GM21515 (cell line): ENCODE data around the gene ATP2C2.
"Not testable (repeated sequence)": the region's sequence is repeated elsewhere in the genome, so short reads cannot be mapped to it uniquely, and the experiment has no call there.

Experiments
- ATAC-seq: cut with Tn5 transposase; IDR thresholded peaks from one replicate; pipeline ENCODE4 v1.9.1; 2021; ENCODE audit not compliant: unreplicated experiment

ATP2C2 gene

DNA sequence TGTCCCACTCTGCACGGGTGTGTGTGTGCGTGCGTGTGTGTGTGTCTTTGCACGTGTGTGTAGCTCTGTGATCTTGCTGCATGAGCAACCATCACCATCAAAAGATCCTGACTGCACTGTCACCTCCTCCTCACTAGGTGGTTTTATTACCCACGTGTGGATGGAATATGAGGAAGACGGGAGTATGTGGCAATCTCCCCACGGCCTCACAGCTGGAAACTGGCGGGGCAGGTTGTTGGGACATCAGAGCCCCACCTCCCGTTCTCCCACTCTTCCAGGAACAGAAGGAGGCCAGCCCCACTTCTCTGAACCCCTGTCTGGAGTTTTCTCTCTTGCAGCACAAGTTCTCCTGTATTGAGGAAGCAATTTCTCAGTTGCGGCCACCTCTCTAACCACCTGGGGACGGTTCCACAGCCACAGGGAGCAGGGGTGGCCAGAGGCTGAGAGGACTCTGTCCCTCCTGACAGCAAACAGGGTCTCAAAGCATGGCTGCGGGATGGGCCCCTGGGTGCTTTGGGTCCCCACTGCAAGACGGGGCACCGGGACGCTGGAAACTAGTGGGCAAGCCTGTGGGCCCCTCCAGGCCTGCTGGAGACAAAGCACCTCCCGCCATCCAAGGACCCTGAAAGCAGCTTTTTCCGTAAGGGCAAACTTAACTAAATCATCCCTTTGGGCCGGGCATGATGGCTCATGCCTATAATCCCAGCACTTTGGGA is 27.9 kb upstream of the ATP2C2 start:
- ATAC-seq, result no peak

DNA sequence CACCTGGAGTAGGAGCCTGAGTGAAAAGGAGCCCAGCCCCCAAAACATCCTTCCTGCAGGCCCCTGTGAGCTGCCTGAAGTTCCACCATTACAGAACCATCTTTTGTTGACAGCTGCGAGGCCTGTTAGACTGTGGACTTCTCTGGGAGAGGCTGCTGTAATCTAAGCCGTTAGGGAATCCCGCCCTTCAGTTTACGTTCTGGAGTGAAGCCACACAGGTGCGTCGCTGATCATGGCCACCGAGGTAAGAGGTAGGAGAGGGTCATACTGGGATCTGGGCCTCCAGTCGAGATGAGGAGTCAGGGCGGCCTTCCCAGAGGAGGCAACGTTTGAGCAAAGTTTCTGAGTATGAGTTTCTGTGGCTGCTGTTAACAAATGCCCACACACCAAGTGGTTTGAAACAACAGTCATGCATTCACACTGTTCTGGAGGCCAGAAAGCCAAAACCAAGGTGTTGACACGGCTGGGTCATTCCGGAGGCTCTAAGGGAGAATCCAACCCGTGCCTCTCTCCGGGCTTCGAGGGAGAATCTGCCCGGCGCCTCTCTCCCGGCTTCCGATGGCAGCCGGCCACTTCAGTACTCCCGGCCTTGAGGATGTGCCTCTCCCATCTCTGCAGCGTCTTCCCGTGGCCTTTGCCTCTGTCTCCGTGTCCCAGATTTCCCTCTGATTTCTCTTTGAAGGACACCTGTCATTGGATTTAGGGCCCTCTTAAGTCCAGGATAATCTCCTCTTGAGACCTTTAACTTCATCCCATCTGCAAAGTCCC is 26.6 kb upstream of the ATP2C2 start:
- ATAC-seq, result no peak

DNA sequence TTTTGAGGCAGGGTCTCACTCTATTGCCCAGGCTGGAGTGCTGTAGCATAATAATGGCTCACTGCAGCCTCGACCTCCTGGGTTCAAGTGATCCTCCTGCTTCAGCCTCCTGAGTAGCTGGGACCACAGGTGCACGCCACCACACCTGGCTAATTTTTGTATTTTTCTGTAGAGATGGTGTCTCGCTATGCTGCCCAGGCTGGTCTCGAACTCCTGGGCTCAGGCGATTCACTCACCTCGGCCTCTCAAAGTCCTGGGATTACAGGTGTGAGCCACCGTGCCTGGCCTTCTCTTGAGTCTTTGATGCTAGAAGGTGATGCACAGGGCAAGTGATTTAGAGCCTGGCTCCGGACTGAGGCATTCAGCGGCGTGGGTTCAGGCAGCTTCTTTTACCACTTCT is 24.5 kb upstream of the ATP2C2 start:
- ATAC-seq, result not testable (repeated sequence)

DNA sequence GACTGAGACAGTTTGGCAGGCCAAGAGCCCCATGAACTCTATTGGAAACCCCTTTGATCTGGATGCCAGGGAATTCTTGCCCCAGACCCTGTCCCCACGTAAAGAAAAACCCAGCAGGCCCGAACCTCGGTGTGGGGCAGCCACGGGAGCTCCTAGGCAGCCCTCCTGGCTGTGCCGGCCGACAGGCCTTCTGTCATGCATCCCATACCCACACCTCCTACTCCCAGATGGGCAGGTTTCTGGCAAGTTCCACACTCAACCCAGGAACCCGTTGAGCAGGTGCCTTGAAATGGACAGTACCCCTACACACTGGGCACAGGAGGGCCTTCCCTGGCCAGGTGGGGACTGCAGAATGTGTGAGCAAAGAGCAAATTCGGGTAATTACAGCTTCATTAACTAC is 23.6 kb upstream of the ATP2C2 start:
- ATAC-seq, result no peak

DNA sequence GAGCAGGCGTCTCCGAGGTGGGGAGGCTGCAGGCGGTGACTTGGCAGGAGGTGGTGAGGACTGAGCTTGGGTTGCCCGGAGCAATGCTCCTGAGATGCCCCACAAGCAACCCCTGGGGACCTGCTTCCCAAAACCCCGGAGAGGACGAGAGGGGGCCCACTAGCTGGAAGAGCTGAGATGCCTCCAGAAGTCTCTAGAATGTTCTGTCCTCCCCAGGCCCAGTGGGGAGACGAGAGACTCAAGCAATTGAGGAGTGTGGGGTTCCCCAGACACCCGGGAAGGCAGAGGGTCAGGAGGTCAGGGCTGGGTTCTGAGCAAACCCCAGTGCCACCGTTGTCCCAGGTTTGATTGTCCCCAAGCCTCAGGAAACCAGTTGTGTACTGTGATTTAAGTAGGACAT is 21.2 kb upstream of the ATP2C2 start:
- ATAC-seq, result no peak

DNA sequence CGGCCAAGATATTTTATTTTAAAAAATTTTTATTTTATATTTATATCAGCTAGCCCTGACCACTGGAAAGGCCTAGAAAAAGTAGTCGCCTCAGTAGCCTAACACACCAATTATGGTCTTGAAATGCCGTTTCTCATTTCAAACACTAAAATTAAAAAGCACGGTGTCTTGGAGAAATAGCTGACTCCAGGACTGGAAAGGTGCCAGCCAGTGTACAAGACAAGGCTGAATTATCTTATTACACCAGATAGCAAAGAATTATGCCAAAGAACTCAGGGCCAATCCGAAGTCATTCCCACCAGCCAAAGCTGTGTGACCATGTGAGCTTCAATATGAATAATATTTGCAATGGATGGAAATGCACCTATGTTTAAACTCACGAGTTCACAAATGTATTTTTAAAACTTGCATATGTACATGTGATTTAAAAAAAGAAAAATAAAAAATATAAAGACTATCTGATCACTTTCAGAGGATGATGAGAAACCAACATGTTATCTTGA is 19.9 kb upstream of the ATP2C2 start:
- no peak for ATAC-seq

DNA sequence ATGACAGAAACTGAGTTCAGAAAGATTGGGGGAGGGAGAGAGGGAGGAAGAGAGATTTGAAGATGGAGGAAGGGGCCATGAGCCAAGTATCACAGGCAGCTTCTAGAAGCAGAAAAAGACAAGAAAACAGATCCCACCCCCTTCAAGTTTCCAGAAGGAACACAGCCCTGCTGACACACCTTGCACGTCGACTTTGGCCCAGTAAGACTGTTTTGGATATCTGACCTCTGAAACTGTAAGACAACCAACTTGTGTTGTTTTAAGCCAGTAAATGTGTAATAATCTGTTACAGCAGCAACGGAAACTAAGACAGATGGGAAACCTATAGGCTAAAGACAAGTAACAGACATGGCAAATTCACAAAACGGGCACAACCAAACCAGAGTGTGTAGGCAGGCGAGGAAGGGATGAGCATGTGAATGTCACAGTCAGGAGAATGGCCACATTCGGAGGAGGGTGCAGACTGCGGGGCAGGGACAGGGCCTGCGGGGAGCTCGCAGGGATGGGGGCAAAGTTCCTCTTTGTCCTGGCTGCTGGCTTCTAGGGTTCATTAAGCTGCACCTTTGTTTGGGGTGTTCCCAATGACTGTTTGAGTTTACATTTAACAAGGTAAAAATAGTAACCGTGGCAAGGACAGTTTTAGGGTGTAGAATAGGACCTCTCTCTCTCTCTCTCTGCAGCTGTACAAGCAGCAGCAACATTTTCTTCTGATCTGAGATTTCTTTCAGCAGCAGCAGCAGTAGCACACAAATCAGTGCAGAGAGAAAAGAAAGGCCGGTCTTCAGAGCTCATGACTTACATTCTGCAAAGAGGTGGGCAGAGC is 18.3 kb upstream of the ATP2C2 start:
- no peak for ATAC-seq

DNA sequence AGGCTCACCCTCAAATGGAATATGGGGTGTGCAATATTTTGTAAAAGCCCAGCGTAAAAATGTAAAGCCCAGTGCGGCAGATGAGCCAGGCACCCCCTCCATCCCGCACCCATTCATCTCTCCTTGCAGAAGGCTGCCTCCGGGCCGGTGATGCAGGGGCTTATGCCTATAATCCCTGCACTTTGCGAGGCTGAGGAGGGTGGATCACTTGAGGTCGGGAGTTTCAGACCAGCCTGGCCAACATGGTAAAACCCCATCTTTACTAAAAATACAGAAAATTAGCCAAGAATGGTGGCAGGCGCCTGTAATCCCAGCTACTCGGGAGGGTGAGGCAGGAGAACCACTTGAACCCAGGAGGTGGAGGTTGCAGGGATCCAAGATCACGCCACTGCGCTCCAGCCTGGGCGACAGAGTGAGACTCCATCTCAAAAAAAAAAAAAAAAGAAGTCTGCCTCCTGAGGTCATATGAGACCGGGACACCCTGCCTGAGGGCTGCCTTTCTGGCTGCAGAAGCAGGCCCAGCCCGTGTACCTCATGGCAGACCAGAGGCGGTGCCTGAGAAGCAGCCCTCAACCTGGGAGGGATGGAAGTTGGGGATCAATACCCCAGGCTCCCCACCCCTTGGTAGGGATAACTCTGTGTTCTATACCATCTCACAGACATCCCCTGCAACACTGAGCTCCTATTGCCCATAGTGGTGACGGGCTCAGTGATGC is 17.5 kb upstream of the ATP2C2 start:
- ATAC-seq, result no peak

DNA sequence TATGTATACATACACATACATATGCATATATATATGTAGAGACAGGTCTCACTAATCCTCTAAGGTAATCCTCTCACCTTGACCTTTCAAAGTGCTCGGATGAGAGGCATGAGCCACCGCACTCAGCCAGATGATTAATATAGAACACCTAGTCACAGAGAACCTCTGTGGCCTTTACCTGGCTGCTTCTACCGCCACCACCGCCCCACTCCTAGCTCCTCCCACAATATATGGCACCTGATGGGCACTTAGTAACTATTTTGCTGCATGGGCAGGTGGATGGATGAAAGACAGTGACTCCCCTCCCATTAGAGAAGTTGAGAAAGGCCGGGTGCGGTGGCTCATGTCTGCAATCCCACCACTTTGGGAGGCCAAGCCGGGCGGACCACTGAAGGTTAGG is 16.7 kb upstream of the ATP2C2 start:
- no peak for ATAC-seq

DNA sequence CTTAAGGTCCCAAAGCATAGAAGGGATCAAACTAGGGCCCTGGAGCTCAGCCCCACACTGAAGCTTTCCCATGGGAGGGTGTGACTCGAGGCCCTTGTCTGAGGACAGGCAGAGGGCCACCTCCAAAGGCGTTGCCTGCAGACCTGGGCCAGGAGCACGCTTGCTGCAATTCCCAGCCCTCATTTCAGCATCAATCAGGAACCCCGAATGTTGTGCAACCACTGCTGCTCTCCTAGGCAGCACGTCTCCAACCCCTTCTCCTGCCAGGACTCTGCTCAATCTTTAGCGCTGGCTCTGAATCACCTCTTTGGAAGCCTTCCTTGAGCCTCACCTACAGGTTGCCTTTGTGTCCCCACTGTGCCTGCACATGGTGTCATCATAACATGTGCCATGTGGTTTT is 14.0 kb upstream of the ATP2C2 start:
- no peak for ATAC-seq

DNA sequence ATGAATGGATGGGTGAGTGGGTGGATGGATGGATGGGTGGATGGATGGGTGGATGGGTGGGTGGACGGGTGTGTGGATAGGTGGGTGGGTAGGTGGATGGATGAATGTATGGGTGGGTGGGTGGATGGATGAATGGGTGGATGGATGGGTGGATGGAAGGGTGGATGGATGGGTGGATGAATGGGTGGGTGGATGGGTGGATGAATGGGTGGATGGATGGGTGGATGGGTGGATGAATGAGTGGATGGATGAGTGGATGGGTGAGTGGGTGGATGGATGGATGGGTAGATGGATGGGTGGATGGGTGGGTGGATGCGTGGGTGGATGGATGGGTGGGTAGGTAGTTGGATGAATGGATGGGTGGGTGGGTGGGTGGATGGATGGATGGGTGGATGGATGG is 13.2 kb upstream of the ATP2C2 start:
- ATAC-seq, result no peak

DNA sequence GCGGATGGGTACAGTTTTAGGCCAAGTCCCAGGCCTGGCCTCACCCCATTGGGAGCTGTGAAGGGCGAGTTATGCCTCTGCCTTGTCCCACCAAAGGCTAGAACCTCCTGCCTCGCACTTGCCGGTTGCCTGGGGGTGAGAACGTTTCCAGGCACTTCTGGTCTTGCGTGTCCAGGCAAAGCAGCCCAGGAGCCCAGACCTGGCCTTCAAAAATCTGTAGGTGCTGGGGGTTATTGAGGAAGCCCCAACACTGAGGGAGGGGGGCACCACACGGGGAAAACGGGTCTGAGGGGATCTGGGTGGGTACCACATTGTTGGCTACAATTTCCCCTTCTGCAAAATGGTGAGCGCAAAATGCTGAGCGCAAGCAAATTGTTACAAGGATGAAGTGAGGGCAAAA is 12.2 kb upstream of the ATP2C2 start:
- ATAC-seq, result no peak

DNA sequence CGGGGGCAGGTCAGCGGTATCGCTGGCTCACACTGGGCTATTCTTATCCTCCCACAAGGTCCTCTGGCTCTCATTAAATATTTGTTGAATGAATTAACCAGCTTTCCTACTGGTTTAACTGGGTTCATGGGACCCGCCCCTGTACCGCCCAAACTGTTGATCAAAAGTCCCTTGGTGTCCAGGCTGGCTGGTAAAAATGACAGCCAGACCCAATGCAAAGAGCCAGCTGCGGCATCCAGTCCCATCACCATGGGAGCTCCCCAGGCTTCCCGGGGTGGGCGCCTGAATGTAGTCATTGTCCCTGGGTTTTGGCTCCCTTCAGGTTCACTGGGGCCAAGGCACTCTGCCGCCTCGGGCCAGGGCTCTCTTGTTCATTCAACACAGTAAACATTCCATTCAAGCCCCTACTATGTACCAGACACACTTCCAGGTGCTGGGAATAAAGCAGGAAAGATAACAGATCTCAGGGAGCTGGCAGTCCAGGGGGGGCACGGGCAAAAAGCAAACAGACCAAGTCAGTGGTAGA is 11.7 kb upstream of the ATP2C2 start:
- ATAC-seq, result no peak

DNA sequence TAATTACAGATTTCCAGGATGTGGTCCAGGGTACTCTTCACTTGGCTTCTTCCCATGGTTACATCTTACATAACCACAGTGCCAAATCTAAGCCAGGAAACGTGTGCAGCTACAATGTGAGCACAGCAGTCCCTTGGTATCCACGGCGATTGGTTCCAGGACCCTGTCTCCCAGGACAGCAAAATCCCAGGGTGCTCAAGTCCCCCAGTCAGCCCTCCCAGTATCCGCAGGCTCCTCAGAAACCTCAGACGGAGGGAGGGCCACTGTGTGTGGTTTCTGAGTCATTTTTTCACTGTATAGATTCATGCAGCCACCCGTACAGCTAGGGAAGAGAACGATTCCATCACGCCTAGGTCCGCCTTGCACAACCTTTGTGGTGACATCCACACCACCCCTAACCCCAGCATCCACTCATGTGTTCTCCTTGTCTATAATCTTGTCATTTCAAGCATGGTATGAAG is 11.1 kb upstream of the ATP2C2 start:
- ATAC-seq, result no peak

DNA sequence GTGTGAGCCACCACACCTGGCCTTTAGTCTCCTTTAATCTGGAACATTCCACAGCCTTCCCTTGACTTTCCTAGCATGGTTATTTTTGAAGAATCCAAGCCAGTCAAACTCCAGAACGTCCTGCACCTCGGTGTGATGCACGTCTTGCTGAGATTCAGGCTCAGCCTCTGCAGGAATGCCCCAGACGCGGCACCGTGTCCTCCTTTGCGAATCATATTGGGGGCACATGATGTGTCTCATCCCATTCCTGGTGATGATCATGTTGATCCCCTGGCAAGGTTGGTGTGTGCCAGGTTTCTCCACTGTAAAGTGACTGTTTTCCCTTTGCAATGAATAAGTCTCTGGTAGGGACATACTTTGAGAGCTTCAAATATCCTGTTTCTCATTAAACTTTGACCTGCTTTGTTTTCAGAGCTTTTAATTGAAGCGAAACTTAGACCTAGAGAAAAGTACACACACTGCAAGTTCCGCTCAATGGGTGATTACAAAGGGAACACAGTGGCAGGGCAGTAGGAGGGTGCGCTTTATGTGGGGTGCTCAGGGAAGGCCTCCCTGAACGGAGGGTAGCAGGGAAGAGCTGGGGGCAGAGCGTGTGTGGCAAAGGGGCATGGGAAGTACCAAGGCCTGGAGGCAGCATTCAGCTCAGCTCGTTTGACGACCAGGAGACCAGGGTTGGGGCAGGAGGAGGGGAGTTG is 9.6 kb upstream of the ATP2C2 start:
- no peak for ATAC-seq

DNA sequence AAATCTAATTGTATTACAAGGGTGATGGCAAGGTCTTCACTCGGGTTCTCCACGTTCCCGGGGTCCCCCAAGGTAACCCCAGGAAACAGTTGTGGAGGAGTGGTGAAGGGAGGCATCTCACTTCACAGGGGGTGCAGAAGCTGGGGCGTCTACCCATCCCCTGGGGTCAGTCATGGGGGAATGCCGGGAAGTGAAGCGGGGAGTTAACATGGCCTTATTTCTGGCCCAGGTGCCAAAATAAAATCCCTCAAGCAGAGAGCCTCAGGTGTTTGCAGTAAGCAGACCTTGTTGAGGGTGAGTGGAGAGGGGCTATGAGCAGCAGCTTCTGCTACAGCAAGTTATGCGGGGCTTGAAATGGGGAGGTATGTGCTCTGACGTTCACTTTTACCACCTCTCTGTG is 9.0 kb upstream of the ATP2C2 start:
- ATAC-seq, result no peak

DNA sequence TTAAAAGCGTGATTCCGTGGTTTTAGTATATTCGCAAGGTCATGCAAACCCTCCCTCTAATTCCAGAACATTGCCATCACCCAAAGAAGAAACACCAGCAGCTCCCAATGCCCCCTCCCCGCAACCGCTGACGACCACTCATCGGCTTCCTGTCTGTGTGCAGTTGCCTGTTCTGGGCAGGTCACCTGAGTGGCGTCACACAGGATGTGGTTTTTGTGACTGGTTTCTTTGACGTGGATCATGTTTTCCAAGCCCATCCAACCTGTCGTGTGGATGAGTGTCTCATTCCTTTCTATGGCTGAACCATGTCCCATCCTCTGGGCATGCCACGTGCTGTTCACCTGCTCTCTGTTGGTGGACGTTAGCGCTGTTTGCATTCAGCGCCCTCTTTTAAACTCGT is 8.2 kb upstream of the ATP2C2 start:
- ATAC-seq, result no peak

DNA sequence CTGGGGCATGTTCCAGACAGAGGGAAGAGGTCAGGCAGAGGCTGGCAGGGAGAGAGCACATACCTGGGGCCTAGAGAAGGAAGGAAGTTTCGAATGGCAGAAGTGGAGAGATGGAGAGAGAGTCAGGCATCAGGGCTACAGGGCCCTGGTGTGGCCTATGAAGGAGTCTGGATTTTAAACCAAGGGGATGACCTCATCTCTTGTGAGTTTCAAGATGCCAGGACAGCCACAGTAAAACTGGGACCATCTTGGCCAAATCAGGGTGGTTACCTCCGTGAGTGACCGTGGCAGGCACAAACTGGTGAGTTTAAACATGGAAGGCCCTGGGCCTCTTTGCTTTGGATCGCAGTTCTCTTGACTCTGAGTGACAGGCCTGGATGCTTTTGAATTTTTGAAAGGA is 7.6 kb upstream of the ATP2C2 start:
- ATAC-seq, result no peak

DNA sequence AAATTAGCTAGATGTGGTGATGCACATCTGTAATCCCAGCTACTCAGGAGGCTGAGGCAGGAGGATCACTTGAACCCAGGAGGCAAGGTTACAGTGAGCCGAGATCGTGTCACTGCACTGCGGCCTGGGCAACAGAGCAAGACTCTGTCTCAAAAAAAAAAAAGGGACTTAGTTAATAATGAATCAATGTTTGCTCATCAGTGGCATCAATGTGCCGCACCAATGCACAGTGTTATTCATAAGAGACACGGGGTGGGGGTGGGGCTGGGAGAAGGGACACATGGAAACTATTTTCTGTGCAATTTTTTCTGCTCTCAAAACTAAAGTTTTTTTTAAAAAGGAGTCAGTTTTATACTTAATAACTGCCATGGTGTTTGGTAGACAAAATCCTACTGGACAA is 6.8 kb upstream of the ATP2C2 start:
- no peak for ATAC-seq

DNA sequence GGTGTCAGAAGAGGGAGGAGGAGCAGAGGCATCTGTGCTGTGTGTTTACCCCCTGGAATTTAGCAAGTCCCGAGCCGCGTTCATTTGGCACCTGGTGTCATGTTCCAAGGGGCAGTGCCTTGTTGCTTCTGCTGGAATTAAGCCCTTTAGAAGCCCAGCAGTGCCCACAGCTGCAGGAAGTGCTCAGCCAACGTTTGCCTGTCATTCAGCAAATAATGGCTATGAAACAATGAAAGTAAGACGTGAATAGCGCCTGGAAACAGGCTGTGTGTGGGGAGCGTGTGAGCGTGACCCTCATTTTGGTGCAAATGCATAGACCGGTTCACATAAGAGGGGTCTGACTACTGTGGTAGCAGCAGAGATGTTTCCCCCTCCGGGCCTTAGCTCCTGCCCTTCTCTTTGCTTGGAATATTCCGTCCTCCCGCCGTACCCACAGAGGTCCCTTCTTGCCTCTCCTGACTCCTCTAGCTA is 5.8 kb upstream of the ATP2C2 start:
- no peak for ATAC-seq
